GM10266 (cell line): ENCODE data around the gene RNF40.

ENCODE experiments used
- DNase-seq: peaks from one replicate; pipeline ENCODE4 v3.0.0; 2012; ENCODE audit errors: extremely low spot score
- TF ChIP-seq, protein P1 (sequence below): IDR thresholded peaks from 2 replicates; pipeline ENCODE4 v1.5.1; 2012; ENCODE audit warnings: mild to moderate bottlenecking, low read depth; ENCODE audit not compliant: control insufficient read depth, insufficient read depth; ENCODE audit errors: missing control alignments

Gene RNF40

DNA sequence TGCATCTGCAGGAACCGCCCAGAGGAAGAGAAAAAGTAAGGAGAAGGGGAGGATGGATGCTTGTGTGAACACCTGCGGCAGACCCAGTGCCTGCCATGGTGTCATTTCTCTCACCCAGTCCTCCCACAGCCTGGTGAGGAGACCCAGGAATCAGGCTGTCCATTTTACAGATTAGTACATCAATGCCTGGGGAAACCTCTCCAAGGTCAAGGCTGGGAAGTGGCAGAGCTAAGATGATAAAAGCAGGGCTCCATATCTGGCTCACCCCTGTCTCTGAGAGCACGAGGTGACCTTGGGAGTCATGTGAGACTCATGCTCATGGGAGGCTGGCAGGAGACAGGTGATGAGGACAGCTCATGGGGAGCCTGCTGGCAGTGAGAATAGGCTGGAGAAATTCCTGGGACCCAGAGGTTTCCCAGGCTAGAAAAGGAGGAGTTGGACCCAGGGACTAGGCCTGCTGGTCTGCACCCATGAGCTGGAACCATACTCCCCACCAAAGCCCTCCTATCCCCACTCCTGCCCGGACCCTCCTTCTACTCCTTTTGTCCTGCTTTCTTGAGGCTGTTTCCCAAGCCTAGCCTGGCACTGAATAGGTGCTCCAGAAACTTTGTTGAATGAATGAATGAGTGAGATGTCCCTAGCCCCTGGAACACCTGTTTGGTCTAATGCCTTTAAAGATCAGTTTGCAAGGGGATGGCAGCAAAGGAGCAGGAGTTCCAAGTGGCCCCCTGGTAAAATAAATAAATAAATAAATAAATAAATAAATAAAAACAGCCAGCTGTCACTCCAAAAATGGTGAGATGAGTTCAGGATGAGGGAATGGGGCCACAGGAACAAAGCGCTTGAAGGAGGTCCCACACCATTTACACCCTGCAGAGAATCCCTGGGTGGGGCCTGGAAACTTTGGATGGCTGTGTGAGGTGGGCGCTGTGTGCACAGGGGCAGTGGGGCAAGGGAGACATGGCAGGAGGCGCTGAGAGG lies 23.3 kb downstream of the RNF40 start:
- no peak for DNase-seq
- TF ChIP-seq, protein P1, sequence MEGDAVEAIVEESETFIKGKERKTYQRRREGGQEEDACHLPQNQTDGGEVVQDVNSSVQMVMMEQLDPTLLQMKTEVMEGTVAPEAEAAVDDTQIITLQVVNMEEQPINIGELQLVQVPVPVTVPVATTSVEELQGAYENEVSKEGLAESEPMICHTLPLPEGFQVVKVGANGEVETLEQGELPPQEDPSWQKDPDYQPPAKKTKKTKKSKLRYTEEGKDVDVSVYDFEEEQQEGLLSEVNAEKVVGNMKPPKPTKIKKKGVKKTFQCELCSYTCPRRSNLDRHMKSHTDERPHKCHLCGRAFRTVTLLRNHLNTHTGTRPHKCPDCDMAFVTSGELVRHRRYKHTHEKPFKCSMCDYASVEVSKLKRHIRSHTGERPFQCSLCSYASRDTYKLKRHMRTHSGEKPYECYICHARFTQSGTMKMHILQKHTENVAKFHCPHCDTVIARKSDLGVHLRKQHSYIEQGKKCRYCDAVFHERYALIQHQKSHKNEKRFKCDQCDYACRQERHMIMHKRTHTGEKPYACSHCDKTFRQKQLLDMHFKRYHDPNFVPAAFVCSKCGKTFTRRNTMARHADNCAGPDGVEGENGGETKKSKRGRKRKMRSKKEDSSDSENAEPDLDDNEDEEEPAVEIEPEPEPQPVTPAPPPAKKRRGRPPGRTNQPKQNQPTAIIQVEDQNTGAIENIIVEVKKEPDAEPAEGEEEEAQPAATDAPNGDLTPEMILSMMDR: no peak

DNA sequence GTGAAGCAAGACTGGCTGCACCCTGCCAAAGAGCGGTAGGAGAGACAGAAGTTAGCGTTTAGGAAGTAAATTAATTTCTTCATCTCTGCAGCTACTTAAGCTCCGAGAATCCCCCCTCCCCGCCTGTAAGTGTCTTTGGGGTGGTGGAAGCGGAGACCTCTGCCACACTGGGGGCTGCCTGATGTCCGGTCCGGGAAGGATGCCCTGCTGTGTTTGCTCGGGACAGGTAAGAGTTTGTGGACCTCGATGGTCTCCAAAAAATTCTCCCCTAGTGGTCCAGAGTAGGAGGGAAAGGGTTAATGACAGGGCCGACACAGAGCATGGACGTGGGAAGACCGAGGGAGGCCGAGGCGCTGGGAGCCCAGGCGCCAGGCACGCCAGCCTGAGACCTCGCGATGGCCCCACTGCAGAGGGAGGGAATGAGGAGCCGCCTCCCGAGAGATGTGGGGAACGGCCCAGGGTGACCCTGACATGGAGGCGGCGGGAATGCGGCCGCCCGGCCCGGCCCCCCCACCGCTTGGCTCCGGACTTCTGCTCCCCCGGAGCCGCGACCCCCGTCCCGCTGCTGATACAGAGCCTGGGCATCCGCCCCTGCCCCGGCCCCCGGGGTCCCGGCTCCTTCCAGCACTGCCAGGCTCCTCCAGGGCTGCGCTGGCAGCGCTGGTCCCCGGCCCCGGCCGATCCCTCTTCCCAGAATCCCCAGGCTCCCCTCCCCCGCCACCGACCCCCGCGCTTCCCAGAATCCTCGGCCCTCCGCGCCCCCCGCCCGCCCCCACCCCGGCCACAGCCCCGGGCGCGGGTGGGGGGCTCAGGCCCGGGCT lies 24.2 kb downstream of the RNF40 start:
- DNase-seq: peak; percentile 70

DNA sequence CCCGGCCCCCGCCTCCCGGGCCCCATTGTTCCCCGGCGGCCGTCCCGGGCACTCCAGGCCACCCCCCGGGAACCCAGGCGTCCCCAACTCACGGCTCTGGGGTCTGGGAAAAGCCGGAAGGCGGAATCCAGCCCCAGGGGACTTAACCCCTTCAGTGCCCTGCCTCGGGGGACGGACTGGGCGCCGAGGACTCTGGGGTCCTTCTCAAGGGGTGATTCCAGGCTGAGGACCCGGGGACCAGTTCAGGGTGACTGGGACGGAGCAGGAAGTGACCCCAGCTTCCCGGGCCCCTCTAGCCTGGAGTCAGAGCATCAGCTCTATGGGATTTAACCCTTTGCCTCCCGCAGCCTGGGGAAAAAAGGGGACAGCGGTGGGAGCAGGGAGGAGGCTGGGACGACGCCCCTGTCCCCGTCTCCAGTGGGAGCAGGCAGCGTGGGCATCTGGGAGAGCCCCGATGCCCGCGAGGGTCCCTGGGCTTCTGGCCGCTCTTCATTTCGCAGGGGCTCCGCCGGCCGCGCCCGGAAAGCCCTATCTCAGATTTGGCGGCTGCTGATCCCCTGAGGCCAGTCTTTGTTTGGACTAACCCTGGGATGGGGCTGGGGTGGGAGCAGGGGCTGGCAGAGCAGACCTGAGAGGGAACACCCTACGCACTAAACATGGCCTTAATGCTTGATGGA lies 25.0 kb downstream of the RNF40 start, which contains the start of gene ZNF629:
Gene ZNF629 (minus strand): TSS at position 270 of the 677 bp plus-strand sequence. CDS start 2,723 bp downstream, outside the sequence.
- TF ChIP-seq, protein P1: no peak
- peak; percentile 65 for DNase-seq

More for the DNA sequence above, 24.2 kb downstream of the RNF40 start:
- TF ChIP-seq, protein P1: no peak

DNA sequence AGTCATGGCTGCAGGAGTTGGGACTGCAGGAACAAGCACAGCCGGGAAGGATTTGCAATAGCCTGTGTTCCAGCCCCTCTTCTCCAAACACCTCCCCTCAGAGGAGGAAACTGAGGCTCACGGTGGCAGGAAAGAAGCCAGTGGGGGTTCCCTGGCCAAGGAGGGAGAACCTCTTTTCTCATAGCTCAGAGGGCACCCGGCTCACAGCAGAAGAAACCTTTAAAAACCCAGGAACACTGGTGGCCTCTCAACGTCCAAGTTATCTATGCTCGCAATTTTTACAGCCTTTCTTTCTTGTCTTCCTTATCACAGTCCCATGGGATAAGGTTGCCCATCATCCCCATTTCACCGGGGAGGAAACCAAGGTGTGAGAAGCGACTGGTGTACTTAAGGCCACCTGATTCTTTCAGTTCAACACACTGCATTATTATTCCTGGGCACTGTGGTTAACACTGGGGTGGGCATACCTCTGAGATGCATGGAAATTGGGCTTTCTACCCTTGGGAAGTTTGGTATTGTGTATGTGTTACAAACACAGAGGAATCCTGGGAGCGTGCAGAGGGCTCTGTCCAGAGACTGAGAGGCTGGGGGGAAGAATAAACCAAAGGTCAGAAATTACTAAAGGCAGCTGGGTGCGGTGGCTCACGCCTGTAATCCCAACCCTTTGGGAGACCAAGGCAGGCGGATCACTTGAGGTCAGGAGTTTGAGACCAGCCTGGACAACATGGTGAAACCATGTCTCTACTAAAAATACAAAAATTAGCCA lies 25.7 kb downstream of the RNF40 start:
- DNase-seq: no peak
- TF ChIP-seq, protein P1: no peak

DNA sequence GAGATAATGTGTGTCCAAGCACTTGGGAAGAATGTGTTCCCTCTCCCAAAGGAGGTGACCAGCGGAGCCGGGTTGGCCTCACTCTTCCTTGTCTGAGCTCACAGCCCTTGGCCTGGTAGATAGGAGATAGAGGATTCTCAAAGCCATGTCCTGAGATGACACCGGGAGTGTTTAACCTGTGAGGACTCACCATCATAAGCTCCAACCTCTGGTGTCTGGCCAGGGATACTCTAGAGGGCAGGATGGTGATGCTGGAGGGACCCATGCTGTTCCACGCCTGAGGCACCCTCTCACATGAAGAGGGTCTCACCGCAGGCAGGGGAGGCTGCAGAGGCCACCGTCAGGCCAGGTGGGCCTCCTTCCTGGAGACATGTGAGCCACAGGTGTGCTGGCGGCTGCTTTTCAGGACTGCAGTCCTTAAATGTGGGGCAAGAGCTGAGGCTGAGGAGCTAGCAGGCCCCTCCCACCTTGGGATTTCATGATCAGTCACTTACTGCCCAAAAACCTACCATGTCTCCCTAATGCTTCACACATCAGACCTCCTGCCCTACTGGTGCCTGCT lies 31.5 kb downstream of the RNF40 start:
- DNase-seq: no peak
- TF ChIP-seq, protein P1: no peak

DNA sequence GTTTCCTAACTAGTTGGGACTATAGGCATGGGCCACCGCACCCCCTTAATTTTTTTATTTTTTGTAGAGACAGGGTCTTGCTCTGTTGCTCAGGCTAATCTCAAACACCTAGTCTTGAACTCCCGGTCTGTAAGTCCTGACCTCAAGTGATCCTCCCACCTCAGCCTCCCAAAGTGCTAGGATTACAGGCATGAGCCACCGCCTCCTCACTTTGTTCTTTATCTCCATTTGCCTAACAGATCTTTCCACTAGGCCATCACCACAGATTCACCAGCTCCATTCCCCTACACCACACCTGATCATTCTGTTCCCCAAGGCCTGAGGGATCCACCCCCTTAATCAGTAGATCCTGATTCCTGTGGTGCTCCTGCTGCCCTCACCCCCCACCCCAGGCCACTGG lies 32.5 kb downstream of the RNF40 start:
- TF ChIP-seq, protein P1: no peak

More for the DNA sequence above, 32.5 kb downstream of the RNF40 start:
- DNase-seq: no peak
